GM06990 (cell line): ENCODE measurements around the gene B4GALT5.

ENCODE experiments used
- DNase-seq: peaks from one replicate; pipeline ENCODE4 v3.0.0-alpha.2; 2011; ENCODE audit not compliant: insufficient read length; ENCODE audit errors: extremely low read depth
- H3K27me3 ChIP-seq: replicated peaks from 2 replicates; pipeline ENCODE4 v1.6.0; 2011; ENCODE audit warnings: low read length; ENCODE audit not compliant: control insufficient read depth, insufficient read depth
- H3K36me3 ChIP-seq: 2 replicates; pipeline ENCODE4 v1.5.1; 2011; ENCODE audit warnings: low read length; ENCODE audit not compliant: control insufficient read depth, insufficient read depth
- H3K4me3 ChIP-seq: replicated peaks from 2 replicates; pipeline ENCODE4 v1.5.1; 2011; ENCODE audit warnings: low read depth, mild to moderate bottlenecking, control low read depth, low read length
- CTCF ChIP-seq: IDR thresholded peaks from 2 replicates; pipeline ENCODE4 v1.5.1; 2011; ENCODE audit warnings: low read length, control low read depth, mild to moderate bottlenecking, inconsistent platforms; ENCODE audit not compliant: insufficient read depth, poor library complexity, severe bottlenecking

B4GALT5 gene

GRCh38 chr20:49634116-49634515 lies 79.6 kb downstream of the B4GALT5 start:
- no peak for TF ChIP-seq CTCF
- no peak for DNase-seq
- H3K36me3 ChIP-seq: peaks cover 13% of the 10 kb centered on the region
- H3K4me3 ChIP-seq: no peak overlapping the region
- no peaks in the 10 kb centered on the region for H3K27me3 ChIP-seq

- Histone ChIP-seq H3K36me3 (peaks cover 13% of the 10 kb centered on the region), H3K4me3 (no peak overlapping the region), H3K27me3 (no peaks in the 10 kb centered on the region)
- DNase-seq: no peak
- TF ChIP-seq CTCF: no peak
Observed at GRCh38 chr20:49633643-49634042, 80.0 kb downstream of the B4GALT5 start.

GRCh38 chr20:49633023-49633422 lies 80.7 kb downstream of the B4GALT5 start:
- no peak overlapping the region for H3K4me3 ChIP-seq
- no peak for DNase-seq
- H3K27me3 ChIP-seq: no peaks in the 10 kb centered on the region
- TF ChIP-seq CTCF: no peak
- H3K36me3 ChIP-seq: peaks cover 13% of the 10 kb centered on the region

- Histone ChIP-seq H3K27me3 (no peaks in the 10 kb centered on the region), H3K4me3 (no peak overlapping the region), H3K36me3 (peaks cover 12% of the 10 kb centered on the region)
- no peak for DNase-seq
- no peak for TF ChIP-seq CTCF
Observed at GRCh38 chr20:49631856-49632418, 81.7 kb downstream of the B4GALT5 start.

- peaks cover 6% of the 10 kb centered on the region for H3K36me3 ChIP-seq
- no peak for DNase-seq
- no peak for TF ChIP-seq CTCF
- H3K4me3 ChIP-seq: no peak overlapping the region
- H3K27me3 ChIP-seq: no peaks in the 10 kb centered on the region
Observed at GRCh38 chr20:49631061-49631716, 82.5 kb downstream of the B4GALT5 start.

- H3K4me3 ChIP-seq: no peak overlapping the region
- peak; percentile 72 for DNase-seq
- peak; percentile 16 for TF ChIP-seq CTCF
- no peaks in the 10 kb centered on the region for H3K27me3 ChIP-seq
- H3K36me3 ChIP-seq: peaks cover 2% of the 10 kb centered on the region; the same call in 1 of the 2 replicates
Observed at GRCh38 chr20:49630396-49630951, 83.2 kb downstream of the B4GALT5 start.
